Osteocyte (in vitro differentiated cells): ENCODE measurements around the gene LCAT. TPM values are rescaled to one million over a fixed set of nuclear protein-coding genes. Genes with fewer than 3 reads are reported as not detected.

Source experiments
- DNase-seq: peaks from one replicate; pipeline ENCODE4 v3.0.0; 2021; ENCODE audit warnings: mixed read lengths; ENCODE audit not compliant: unreplicated experiment; ENCODE audit errors: extremely low spot score
- H3K27ac Mint-ChIP-seq: one replicate; pipeline ENCODE4 v1.8.0; 2021; ENCODE audit warnings: mild to moderate bottlenecking, mixed read lengths; ENCODE audit not compliant: unreplicated experiment
- H3K27me3 Mint-ChIP-seq: one replicate; pipeline ENCODE4 v1.8.0; 2021; ENCODE audit warnings: mixed read lengths; ENCODE audit not compliant: unreplicated experiment
- H3K36me3 Mint-ChIP-seq: one replicate; pipeline ENCODE4 v1.8.0; 2021; ENCODE audit warnings: mixed read lengths; ENCODE audit not compliant: unreplicated experiment
- H3K4me1 Mint-ChIP-seq: one replicate; pipeline ENCODE4 v1.8.0; 2021; ENCODE audit warnings: mixed read lengths; ENCODE audit not compliant: unreplicated experiment
- H3K4me3 Mint-ChIP-seq: one replicate; pipeline ENCODE4 v1.8.0; 2021; ENCODE audit warnings: mild to moderate bottlenecking, moderate library complexity, mixed read lengths; ENCODE audit not compliant: unreplicated experiment
- H3K9me3 Mint-ChIP-seq: one replicate; pipeline ENCODE4 v1.8.0; 2021; ENCODE audit warnings: mixed read lengths; ENCODE audit not compliant: unreplicated experiment
- total RNA-seq: library from RNA; stranded (reverse); gene quantifications from 2 replicates; pipeline ENCODE4 v1.2.1, GENCODE V29; 2021
- TF ChIP-seq, protein P1 (sequence below): fragments of 200-600 bp; sonication (generic); IDR thresholded peaks from 2 replicates; pipeline ENCODE4 v1.5.0; 2021; ENCODE audit warnings: antibody characterized with exemption, mild to moderate bottlenecking, moderate library complexity

Gene LCAT
- total RNA-seq, 1 donor from 2014 or later: 36.9 TPM

DNA sequence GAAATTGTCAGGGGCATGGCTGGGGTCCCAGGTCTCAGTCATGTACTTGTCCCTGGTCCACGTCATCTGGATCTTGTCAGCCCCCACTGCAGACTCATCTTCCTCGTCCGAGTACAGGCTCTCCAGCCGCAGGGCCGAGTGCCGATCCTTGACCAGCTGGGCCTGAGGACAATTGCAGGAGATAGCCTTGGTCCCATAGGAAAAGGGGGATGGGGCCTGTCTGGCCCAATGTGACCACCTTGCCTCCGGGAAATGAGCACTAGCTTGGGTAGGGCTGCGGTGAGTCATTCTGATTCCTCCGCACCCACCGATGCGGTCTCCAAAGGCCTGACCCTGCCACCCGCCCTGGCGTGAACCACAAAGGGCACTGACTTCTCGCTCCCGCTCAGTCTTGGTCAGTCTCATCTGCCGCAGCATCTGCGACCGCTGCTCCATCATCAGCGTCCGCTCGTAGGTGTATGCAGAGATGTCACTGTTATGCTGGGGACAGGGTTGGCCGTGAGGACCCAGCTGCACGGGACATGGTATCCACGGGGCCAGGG lies 1.5 kb upstream of the LCAT start:
- peaks cover 3% of the 10 kb centered on the region for H3K4me1 Mint-ChIP-seq
- DNase-seq: no peak
- H3K27me3 Mint-ChIP-seq: no peaks in the 10 kb centered on the region
- H3K9me3 Mint-ChIP-seq: no peaks in the 10 kb centered on the region
- H3K27ac Mint-ChIP-seq: peak overlapping the region; percentile 3
- TF ChIP-seq, protein P1, sequence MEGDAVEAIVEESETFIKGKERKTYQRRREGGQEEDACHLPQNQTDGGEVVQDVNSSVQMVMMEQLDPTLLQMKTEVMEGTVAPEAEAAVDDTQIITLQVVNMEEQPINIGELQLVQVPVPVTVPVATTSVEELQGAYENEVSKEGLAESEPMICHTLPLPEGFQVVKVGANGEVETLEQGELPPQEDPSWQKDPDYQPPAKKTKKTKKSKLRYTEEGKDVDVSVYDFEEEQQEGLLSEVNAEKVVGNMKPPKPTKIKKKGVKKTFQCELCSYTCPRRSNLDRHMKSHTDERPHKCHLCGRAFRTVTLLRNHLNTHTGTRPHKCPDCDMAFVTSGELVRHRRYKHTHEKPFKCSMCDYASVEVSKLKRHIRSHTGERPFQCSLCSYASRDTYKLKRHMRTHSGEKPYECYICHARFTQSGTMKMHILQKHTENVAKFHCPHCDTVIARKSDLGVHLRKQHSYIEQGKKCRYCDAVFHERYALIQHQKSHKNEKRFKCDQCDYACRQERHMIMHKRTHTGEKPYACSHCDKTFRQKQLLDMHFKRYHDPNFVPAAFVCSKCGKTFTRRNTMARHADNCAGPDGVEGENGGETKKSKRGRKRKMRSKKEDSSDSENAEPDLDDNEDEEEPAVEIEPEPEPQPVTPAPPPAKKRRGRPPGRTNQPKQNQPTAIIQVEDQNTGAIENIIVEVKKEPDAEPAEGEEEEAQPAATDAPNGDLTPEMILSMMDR: no peak
- H3K36me3 Mint-ChIP-seq: peaks cover 12% of the 10 kb centered on the region
- H3K4me3 Mint-ChIP-seq: no peak overlapping the region

- no peaks in the 10 kb centered on the region for H3K27me3 Mint-ChIP-seq
- peak overlapping the region; percentile 3 for H3K27ac Mint-ChIP-seq
- no peak for DNase-seq
- TF ChIP-seq, protein P1: no peak
- H3K9me3 Mint-ChIP-seq: no peaks in the 10 kb centered on the region
- peaks cover 3% of the 10 kb centered on the region for H3K4me1 Mint-ChIP-seq
- no peak overlapping the region for H3K4me3 Mint-ChIP-seq
- peaks cover 12% of the 10 kb centered on the region for H3K36me3 Mint-ChIP-seq
These were observed 921 bp upstream of the LCAT start for GRCh38 chr16:67944690-67945391.

GRCh38 chr16:67943256-67943618 lies 683 bp downstream of the LCAT start:
- H3K4me3 Mint-ChIP-seq: no peak overlapping the region
- TF ChIP-seq, protein P1: no peak
- H3K27me3 Mint-ChIP-seq: no peaks in the 10 kb centered on the region
- H3K9me3 Mint-ChIP-seq: no peaks in the 10 kb centered on the region
- no peak overlapping the region for H3K27ac Mint-ChIP-seq
- peaks cover 3% of the 10 kb centered on the region for H3K4me1 Mint-ChIP-seq
- H3K36me3 Mint-ChIP-seq: peaks cover 11% of the 10 kb centered on the region
- no peak for DNase-seq

GRCh38 chr16:67942510-67943255 lies 1.2 kb downstream of the LCAT start:
- Mint-ChIP-seq H3K36me3 (peaks cover 7% of the 10 kb centered on the region), H3K27me3 (no peaks in the 10 kb centered on the region), H3K4me1 (peaks cover 3% of the 10 kb centered on the region), H3K4me3 (no peak overlapping the region), H3K27ac (no peak overlapping the region), H3K9me3 (no peaks in the 10 kb centered on the region)
- TF ChIP-seq, protein P1: no peak
- no peak for DNase-seq

GRCh38 chr16:67942200-67942509 lies 1.8 kb downstream of the LCAT start:
- no peak for DNase-seq
- no peaks in the 10 kb centered on the region for H3K9me3 Mint-ChIP-seq
- TF ChIP-seq, protein P1: peak; percentile 64
- H3K27me3 Mint-ChIP-seq: no peaks in the 10 kb centered on the region
- peaks cover 6% of the 10 kb centered on the region for H3K4me1 Mint-ChIP-seq
- H3K36me3 Mint-ChIP-seq: peaks cover 7% of the 10 kb centered on the region
- H3K4me3 Mint-ChIP-seq: no peak overlapping the region
- H3K27ac Mint-ChIP-seq: no peak overlapping the region
